H1 (cell line): ENCODE results near the gene UMODL1. TPM values are rescaled to one million over a fixed set of nuclear protein-coding genes. Genes with fewer than 3 reads are reported as not detected.

Experiments
- CTCF ChIA-PET: fragments of 300-600 bp; sonication (Branson Sonifier 250); formaldehyde crosslinking; loops from one replicate; lab custom pipeline; 2021; ENCODE audit not compliant: partially characterized antibody; lab: Charles Lee
- POLR2A ChIA-PET: fragments of 300-600 bp; sonication (Branson Sonifier 250); formaldehyde crosslinking; loops from one replicate; lab custom pipeline; 2021; ENCODE audit warnings: inconsistent platforms; ENCODE audit not compliant: partially characterized antibody; lab: Charles Lee
- DNase-seq, 2 experiments: peaks; one replicate each; pipeline versions ENCODE4 v3.0.0 to v3.0.0-alpha.2; 2010 to 2022; ENCODE audit warnings: low spot score in 2 of 2, low read depth in 1 of 2, mixed read lengths in 1 of 2
- FAIRE-seq: peaks from 2 replicates; lab custom pipeline; 2011; peaks lifted over from hg19 to GRCh38; lab: Jason Lieb, UNC
- H2AFZ ChIP-seq: 2 replicates; pipeline ENCODE4 v1.8.1; 2012; ENCODE audit warnings: low read length, inconsistent platforms
- H2AK5ac ChIP-seq: 2 replicates; pipeline ENCODE4 v1.6.1; 2013; ENCODE audit warnings: low read depth, low read length
- H2BK120ac ChIP-seq: replicated peaks from 2 replicates; pipeline ENCODE3; 2013; ENCODE audit warnings: low read depth, low read length, inconsistent platforms
- H2BK12ac ChIP-seq: 2 replicates; pipeline ENCODE4 v1.6.1; 2013; ENCODE audit warnings: low read depth, low read length
- H2BK15ac ChIP-seq: 2 replicates; pipeline ENCODE4 v1.6.1; 2013; ENCODE audit warnings: low read length
- H2BK20ac ChIP-seq: 2 replicates; pipeline ENCODE4 v1.6.1; 2013; ENCODE audit warnings: low read length
- H2BK5ac ChIP-seq: 2 replicates; pipeline ENCODE4 v1.6.1; 2013; ENCODE audit warnings: low read depth, low read length
- H3K14ac ChIP-seq: 2 replicates; pipeline ENCODE4 v1.6.1; 2013; ENCODE audit warnings: inconsistent platforms; ENCODE audit not compliant: insufficient read length
- H3K18ac ChIP-seq: 2 replicates; pipeline ENCODE4 v1.6.1; 2013; ENCODE audit warnings: low read length; ENCODE audit errors: extremely low read depth
- H3K23ac ChIP-seq: 2 replicates; pipeline ENCODE4 v1.6.1; 2013; ENCODE audit warnings: inconsistent platforms; ENCODE audit not compliant: insufficient read length
- H3K23me2 ChIP-seq: 2 replicates; pipeline ENCODE4 v1.6.1; 2013; ENCODE audit warnings: low read depth, low read length
- H3K27ac ChIP-seq: 2 replicates; pipeline ENCODE4 v1.6.1; 2011; ENCODE audit warnings: low read depth, low read length, inconsistent platforms
- H3K27me3 ChIP-seq, 4 experiments: replicated peaks in 1 of 4; 1 replicate in 1 of 4; 2 replicates in 3 of 4; pipeline versions ENCODE4 v1.6.1 to v1.8.1; 2011 to 2013; ENCODE audit warnings: low read length in 3 of 4, mild to moderate bottlenecking in 3 of 4, inconsistent platforms in 2 of 4, mixed read lengths in 2 of 4, moderate library complexity in 1 of 4; ENCODE audit not compliant: control insufficient read depth in 3 of 4, insufficient read depth in 3 of 4; ENCODE audit errors: extremely low read depth in 1 of 4
- H3K36me3 ChIP-seq, 4 experiments: 2 replicates each; pipeline versions ENCODE4 v1.6.1 to v1.8.1; 2011 to 2013; ENCODE audit warnings: mild to moderate bottlenecking in 4 of 4, low read length in 3 of 4, moderate library complexity in 2 of 4, control low read depth in 1 of 4, inconsistent platforms in 1 of 4; ENCODE audit not compliant: insufficient read depth in 4 of 4, control insufficient read depth in 2 of 4
- H3K4ac ChIP-seq: replicated peaks from 2 replicates; pipeline ENCODE3; 2013; ENCODE audit warnings: low read length, low read depth, mixed read lengths, inconsistent platforms; ENCODE audit not compliant: insufficient read length
- H3K4me1 ChIP-seq, 4 experiments: replicated peaks in 1 of 4; 1 replicate in 1 of 4; 2 replicates in 3 of 4; pipeline versions ENCODE4 v1.6.1 to v1.8.1; 2011 to 2013; ENCODE audit warnings: low read length in 3 of 4, inconsistent platforms in 2 of 4, mixed read lengths in 1 of 4; ENCODE audit not compliant: insufficient read depth in 4 of 4, control insufficient read depth in 3 of 4
- H3K4me2 ChIP-seq, 2 experiments: 2 replicates each; pipeline versions ENCODE4 v1.6.1 to v1.8.1; 2011 to 2013; ENCODE audit warnings: low read depth in 2 of 2, low read length in 2 of 2, control low read depth in 1 of 2, inconsistent platforms in 1 of 2, mild to moderate bottlenecking in 1 of 2; ENCODE audit not compliant: insufficient read depth in 1 of 2
- H3K4me3 ChIP-seq, 4 experiments: fragments of 200-600, 300-600 bp in 1 of 4; sonication (generic), shearing (Covaris generic), sonication (Bioruptor Twin) in 1 of 4; 2 replicates each; pipeline versions ENCODE4 v1.5.1 to v1.8.1; 2011 to 2016; ENCODE audit warnings: low read length in 4 of 4, low read depth in 3 of 4, control low read depth in 2 of 4, inconsistent platforms in 2 of 4, mild to moderate bottlenecking in 2 of 4, mixed read lengths in 1 of 4, moderate library complexity in 1 of 4; ENCODE audit not compliant: insufficient read depth in 2 of 4; ENCODE audit errors: extremely low read depth in 1 of 4
- H3K56ac ChIP-seq: replicated peaks from 2 replicates; pipeline ENCODE3; 2013; ENCODE audit warnings: low read depth, mild to moderate bottlenecking, mixed read lengths, low read length, inconsistent platforms; ENCODE audit not compliant: insufficient read length
- H3K79me1 ChIP-seq: 2 replicates; pipeline ENCODE4 v1.6.1; 2013; ENCODE audit warnings: low read depth, low read length, control low read depth
- H3K79me2 ChIP-seq, 2 experiments: 2 replicates each; pipeline versions ENCODE4 v1.6.1 to v1.8.1; 2012 to 2013; ENCODE audit warnings: low read length in 2 of 2, mild to moderate bottlenecking in 2 of 2, inconsistent platforms in 1 of 2; ENCODE audit not compliant: insufficient read depth in 2 of 2, control insufficient read depth in 1 of 2
- H3K9ac ChIP-seq, 4 experiments: replicated peaks in 1 of 4; 1 replicate in 1 of 4; 2 replicates in 3 of 4; pipeline versions ENCODE4 v1.6.1 to v1.8.1; 2011 to 2013; ENCODE audit warnings: low read depth in 3 of 4, low read length in 3 of 4, control low read depth in 2 of 4, mild to moderate bottlenecking in 2 of 4, moderate library complexity in 2 of 4, inconsistent platforms in 1 of 4; ENCODE audit errors: extremely low read depth in 1 of 4
- H3K9me3 ChIP-seq, 2 experiments: 2 replicates each; pipeline versions ENCODE4 v1.6.1 to v1.8.1; 2012 to 2013; ENCODE audit warnings: mild to moderate bottlenecking in 2 of 2, moderate library complexity in 2 of 2, control low read depth in 1 of 2, inconsistent platforms in 1 of 2, low read depth in 1 of 2, low read length in 1 of 2, mixed read lengths in 1 of 2; ENCODE audit not compliant: insufficient read depth in 2 of 2
- H4K20me1 ChIP-seq, 2 experiments: replicated peaks in 1 of 2; 2 replicates each; pipeline versions ENCODE3 to v1.8.1; 2011 to 2013; ENCODE audit warnings: inconsistent platforms in 2 of 2, low read length in 2 of 2, mild to moderate bottlenecking in 1 of 2; ENCODE audit not compliant: insufficient read depth in 2 of 2, control insufficient read depth in 1 of 2
- H4K5ac ChIP-seq: 2 replicates; pipeline ENCODE4 v1.6.1; 2013; ENCODE audit warnings: low read length, low read depth, mixed read lengths, inconsistent platforms; ENCODE audit not compliant: insufficient read length
- H4K8ac ChIP-seq: 2 replicates; pipeline ENCODE4 v1.8.0; 2013; ENCODE audit warnings: mild to moderate bottlenecking, moderate library complexity, low read length, inconsistent platforms; ENCODE audit not compliant: insufficient read depth; ENCODE audit errors: extremely low read depth
- H4K91ac ChIP-seq: replicated peaks from 2 replicates; pipeline ENCODE3; 2013; ENCODE audit warnings: low read length, mixed read lengths, inconsistent platforms; ENCODE audit not compliant: insufficient read length
- BACH1 ChIP-seq: IDR thresholded peaks from 2 replicates; pipeline ENCODE4 v1.6.1; 2012; ENCODE audit warnings: low read length, improper control_type of control experiment
- BRCA1 ChIP-seq: IDR thresholded peaks from 2 replicates; pipeline ENCODE4 v1.6.1; 2012; ENCODE audit warnings: low read depth, low read length, improper control_type of control experiment
- CBX8 ChIP-seq: fragments of 300-800, 300-1000 bp; sonication (generic); IDR thresholded peaks from 2 replicates; pipeline ENCODE4 v1.7.1; 2016; ENCODE audit warnings: low read depth, low read length, borderline replicate concordance
- E2F6 ChIP-seq: IDR thresholded peaks from 2 replicates; pipeline ENCODE4 v1.6.1; 2012; ENCODE audit warnings: inconsistent platforms
- EP300 ChIP-seq, 2 experiments: IDR thresholded peaks; 1 replicate in 1 of 2; 2 replicates in 1 of 2; pipeline ENCODE4 v1.6.1; 2011 to 2012; ENCODE audit warnings: low read depth in 2 of 2, low read length in 2 of 2, mild to moderate bottlenecking in 2 of 2, borderline replicate concordance in 1 of 2, inconsistent platforms in 1 of 2, moderate library complexity in 1 of 2
- EZH2 ChIP-seq: fragments of 200-600 bp; sonication (generic); IDR thresholded peaks from 2 replicates; pipeline ENCODE4 v1.7.1; 2012; ENCODE audit warnings: low read depth, mild to moderate bottlenecking, moderate library complexity, low read length, inconsistent platforms; ENCODE audit not compliant: severe bottlenecking
- JUND ChIP-seq: IDR thresholded peaks from 2 replicates; pipeline ENCODE4 v1.6.1; 2011; ENCODE audit warnings: mild to moderate bottlenecking, improper control_type of control experiment, low read length
- POU5F1 ChIP-seq: IDR thresholded peaks from 2 replicates; pipeline ENCODE4 v1.6.1; 2011; ENCODE audit warnings: low read depth, mild to moderate bottlenecking, low read length, moderate library complexity
- RNF2 ChIP-seq: fragments of 200-900, 300-1000 bp; sonication (generic); IDR thresholded peaks from 2 replicates; pipeline ENCODE4 v1.7.1; 2016; ENCODE audit warnings: borderline replicate concordance, low read depth, mild to moderate bottlenecking, antibody characterized with exemption, low read length; ENCODE audit not compliant: poor library complexity, severe bottlenecking; ENCODE audit errors: missing control alignments
- RXRA ChIP-seq: IDR thresholded peaks from 2 replicates; pipeline ENCODE4 v1.6.1; 2011; ENCODE audit warnings: low read depth, mild to moderate bottlenecking, low read length, moderate library complexity; ENCODE audit not compliant: insufficient read depth
- SIX5 ChIP-seq: IDR thresholded peaks from 2 replicates; pipeline ENCODE4 v1.6.1; 2011; ENCODE audit warnings: mild to moderate bottlenecking, low read depth, low read length
- SRF ChIP-seq: IDR thresholded peaks from 2 replicates; pipeline ENCODE4 v1.6.1; 2011; ENCODE audit warnings: mild to moderate bottlenecking, low read depth, low read length, moderate library complexity
- SUZ12 ChIP-seq: fragments of 200-600 bp; sonication (generic); IDR thresholded peaks from 2 replicates; pipeline ENCODE4 v1.6.1; 2012; ENCODE audit warnings: mild to moderate bottlenecking, inconsistent platforms, low read length, moderate library complexity, mixed read lengths
- TCF12 ChIP-seq: IDR thresholded peaks from 2 replicates; pipeline ENCODE4 v1.6.1; 2011; ENCODE audit warnings: low read depth, mild to moderate bottlenecking, low read length
- WGBS, 2 experiments: shearing (Covaris generic) in 1 of 2; methylation state at CpG; one replicate each; pipeline versions ENCODE4 v1.1.6 to v1.1.7; 2013 to 2015; ENCODE audit warnings: low lambda C conversion rate in 2 of 2, mixed read lengths in 2 of 2, inconsistent platforms in 1 of 2, low coverage in 1 of 2, missing lambda C conversion rate in 1 of 2; ENCODE audit not compliant: insufficient replicate concordance in 2 of 2, insufficient coverage in 1 of 2, insufficient read length in 1 of 2; ENCODE audit errors: extremely low coverage in 1 of 2, missing lambda C conversion rate in 1 of 2; 5-methylcytosine and 5-hydroxymethylcytosine counted together
- polyA plus RNA-seq, 7 experiments: library from polyadenylated mRNA; depleted of rRNA in 3 of 7; stranded (reverse) in 5 of 7; unstranded in 2 of 7; fragments of >200 nt in 5 of 7; fragments of 200-250 nt in 2 of 7; gene quantifications; 1 replicate in 5 of 7; 2 replicates in 1 of 7; 4 replicates in 1 of 7; pipeline versions ENCODE4 v1.2.1 to v1.2.3, GENCODE V29; 2011 to 2013; ENCODE audit warnings: missing spikeins in 2 of 7, mixed read lengths in 2 of 7
- total RNA-seq: library from RNA; stranded (reverse); fragmentation: NEBNext Ultra II Directional; extraction: Animal tissue kit (Norgen Biotek cat#: 25700); gene quantifications from 2 replicates; pipeline ENCODE4 v1.2.1, GENCODE V29; 2021

The UMODL1 gene
- total and polyA plus RNA-seq, 2 of the 8 experiments (the other 6 are each of a cell fraction or from before 2014, with no cell fraction given): not detected

DNA sequence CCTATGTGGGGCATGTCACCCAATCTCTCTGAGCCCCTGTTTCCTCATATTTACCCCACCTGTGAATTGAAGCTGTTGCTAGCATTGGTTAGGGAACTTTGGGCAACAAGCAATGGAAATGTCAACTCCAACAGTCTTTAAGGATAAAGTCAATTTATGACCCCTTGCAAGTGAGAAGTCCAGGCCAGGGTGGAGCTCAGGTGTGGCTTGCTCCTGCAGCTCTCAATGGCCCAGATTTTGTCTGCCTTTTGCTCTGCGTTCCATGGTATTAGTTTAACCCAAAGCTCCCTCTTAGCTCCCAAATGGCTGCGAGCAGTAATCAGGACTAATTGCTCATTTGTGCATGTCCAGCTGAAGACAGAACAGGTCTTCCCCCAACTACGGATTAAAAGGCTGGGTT lies 77.5 kb downstream of the UMODL1 start:
- Histone ChIP-seq H2BK20ac (no peak overlapping the region), H3K27ac (no peak overlapping the region), H4K5ac (no peak overlapping the region), H3K14ac (no peak overlapping the region), H3K79me1 (no peaks in the 10 kb centered on the region), H2BK15ac (no peak overlapping the region), H3K4me1 (no peaks in the 10 kb centered on the region), H2AK5ac (no peak overlapping the region), H4K91ac (no peak overlapping the region), H2BK5ac (no peak overlapping the region), H4K20me1 (peaks cover 0 to 2% of the 10 kb centered on the region in 2 experiments), H3K4ac (no peak overlapping the region), H2BK12ac (no peak overlapping the region), H3K23ac (no peak overlapping the region), H4K8ac (no peak overlapping the region), H3K79me2 (no peaks in the 10 kb centered on the region), H3K4me3 (no peak overlapping the region), H3K18ac (no peak overlapping the region), H3K56ac (no peak overlapping the region), H3K27me3 (no peaks in the 10 kb centered on the region; a peak in 1 of 7 replicates), H2BK120ac (no peak overlapping the region), H3K9me3 (no peaks in the 10 kb centered on the region), H3K23me2 (peaks cover 6% of the 10 kb centered on the region; the same call in 1 of the 2 replicates), H2AFZ (no peak overlapping the region), H3K9ac (no peak overlapping the region), H3K4me2 (no peak overlapping the region), H3K36me3 (no peaks in the 10 kb centered on the region)
- POLR2A ChIA-PET: no interaction called here
- DNase-seq: no peak
- CTCF ChIA-PET: interaction anchor here (1.1 to 2.8 kb wide), 7 partner anchors 16 to 332 kb away, joined by 3 to 16 read pairs (median 3); no protein-coding TSS in a partner anchor
- 90% methylated on average over 3 of the region's 3 CpGs; no CpG with 5 or more reads in 1 of the 2 experiments for WGBS, 2 experiments
- no peak for FAIRE-seq
- no peak for TF ChIP-seq CBX8
- no peak for TF ChIP-seq TCF12
- TF ChIP-seq JUND: no peak
- no peak for TF ChIP-seq EP300 (IDR thresholded peaks at IDR 0.05; ENCODE audit: borderline replicate concordance in 1 of 2, low read depth in 2 of 2, low read length in 2 of 2)
- no peak for TF ChIP-seq SIX5
- TF ChIP-seq POU5F1: no peak
- TF ChIP-seq E2F6: no peak
- no peak for TF ChIP-seq BACH1
- TF ChIP-seq EZH2: no peak
- TF ChIP-seq BRCA1: no peak
- TF ChIP-seq RXRA: no peak
- no peak for TF ChIP-seq SUZ12
- TF ChIP-seq RNF2: no peak
- TF ChIP-seq SRF: no peak
